CMK (cell line): Measurements from ENCODE around the gene ADARB2.
"Not testable (repeated sequence)": the region's sequence is repeated elsewhere in the genome, so short reads cannot be mapped to it uniquely, and the experiment has no call there.

Source experiments
- DNase-seq: peaks from one replicate; pipeline ENCODE4 v3.0.0-alpha.2; 2010; ENCODE audit warnings: low read depth

ADARB2 gene

GRCh38 chr10:1424648-1425047 lies 312.7 kb downstream of the ADARB2 start:
- DNase-seq, result no peak

DNA sequence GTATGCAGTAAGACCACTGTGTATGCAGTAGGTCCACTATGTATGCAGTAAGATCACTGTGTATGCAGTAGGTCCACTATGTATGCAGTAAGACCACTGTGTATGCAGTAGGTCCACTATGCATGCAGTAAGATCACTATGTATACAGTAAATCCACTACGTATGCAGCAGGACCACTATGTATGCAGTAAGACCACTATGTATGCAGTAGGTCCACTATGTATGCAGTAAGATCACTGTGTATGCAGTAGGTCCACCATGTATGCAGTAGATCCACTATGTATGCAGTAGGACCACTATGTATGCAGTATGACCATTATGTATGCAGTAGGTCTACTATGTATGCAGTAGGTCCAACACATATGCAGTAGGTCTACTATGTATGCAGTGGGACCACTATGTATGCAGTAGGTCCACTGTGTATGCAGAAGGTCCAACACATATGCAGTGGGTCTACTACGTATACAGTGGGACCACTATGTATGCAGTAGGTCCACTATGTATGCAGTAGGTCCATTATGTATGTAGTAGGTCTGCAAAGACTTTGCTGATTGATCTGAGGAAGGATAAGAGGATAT lies 313.6 kb downstream of the ADARB2 start:
- DNase-seq, result no peak

GRCh38 chr10:1422275-1422674 lies 315.1 kb downstream of the ADARB2 start:
- no peak for DNase-seq

DNA sequence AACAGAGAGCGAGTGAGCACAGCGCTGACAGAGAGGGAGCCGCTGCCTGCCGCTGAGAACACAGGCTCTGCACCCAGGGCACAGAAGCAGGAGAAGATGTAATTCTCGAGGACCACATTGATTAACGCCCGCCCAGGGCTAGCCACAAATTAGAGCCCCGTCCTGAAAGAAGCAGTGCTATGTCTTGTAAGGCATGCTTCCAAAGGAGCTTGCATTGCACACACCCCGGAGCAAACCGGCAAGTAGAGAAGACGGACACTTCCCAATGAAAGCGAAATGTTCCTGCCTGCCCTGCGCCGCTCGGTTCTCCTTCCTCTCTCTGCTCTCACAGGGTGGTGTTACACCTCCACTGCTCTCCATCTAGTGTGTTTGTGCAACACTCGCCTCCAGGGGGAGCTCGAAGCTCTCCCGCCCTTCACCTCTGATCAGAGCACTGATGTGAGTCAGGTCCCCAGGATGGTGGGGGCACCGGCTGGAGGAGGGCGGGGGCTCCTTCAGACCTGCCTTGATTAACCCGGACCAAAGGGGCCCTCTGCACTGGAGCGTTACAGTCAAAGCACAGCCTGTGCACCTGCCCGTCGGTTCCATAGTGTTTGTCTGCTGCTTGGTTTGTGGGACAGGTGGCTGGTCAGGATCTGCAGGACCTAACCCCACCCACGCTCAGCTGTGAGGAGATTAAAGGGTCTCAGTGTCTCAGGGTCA lies 316.5 kb downstream of the ADARB2 start:
- DNase-seq, result no peak

DNA sequence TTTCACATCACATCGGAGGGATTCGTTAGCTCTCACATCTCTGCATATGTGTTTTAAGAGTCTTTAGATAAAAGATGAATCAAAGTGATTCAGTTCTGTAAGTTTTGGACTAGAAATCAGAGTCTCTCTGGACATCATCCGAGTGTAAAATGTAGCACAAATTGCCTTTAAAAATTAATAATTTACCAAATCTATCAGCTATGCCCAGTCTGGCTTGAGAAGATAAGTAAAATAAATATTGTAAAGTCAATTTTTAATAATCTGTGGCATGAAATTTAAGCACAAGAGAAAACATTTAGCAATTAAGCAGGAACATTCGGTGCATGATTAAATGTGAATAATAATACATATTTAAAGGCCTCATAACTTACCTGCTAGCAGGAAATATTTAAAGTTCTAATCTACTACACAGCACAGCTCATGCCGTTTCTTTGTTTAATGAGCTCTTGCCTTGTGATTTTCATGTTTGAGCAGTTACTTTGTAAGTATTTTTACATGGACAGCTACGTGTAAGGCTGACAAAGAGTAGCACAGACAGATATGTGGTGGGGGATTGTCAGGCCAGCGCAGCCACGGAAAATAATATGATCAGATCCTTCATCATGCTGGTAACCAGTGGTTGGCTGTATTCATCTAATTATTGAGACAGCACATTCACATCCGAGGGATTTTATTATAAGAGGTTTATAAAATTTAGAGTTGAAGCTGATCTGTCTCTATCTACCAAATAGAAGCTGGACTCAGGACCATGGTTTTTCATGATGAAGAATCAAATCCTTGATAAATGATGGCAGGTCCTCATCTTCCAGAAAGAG lies 317.3 kb downstream of the ADARB2 start:
- DNase-seq, result no peak

DNA sequence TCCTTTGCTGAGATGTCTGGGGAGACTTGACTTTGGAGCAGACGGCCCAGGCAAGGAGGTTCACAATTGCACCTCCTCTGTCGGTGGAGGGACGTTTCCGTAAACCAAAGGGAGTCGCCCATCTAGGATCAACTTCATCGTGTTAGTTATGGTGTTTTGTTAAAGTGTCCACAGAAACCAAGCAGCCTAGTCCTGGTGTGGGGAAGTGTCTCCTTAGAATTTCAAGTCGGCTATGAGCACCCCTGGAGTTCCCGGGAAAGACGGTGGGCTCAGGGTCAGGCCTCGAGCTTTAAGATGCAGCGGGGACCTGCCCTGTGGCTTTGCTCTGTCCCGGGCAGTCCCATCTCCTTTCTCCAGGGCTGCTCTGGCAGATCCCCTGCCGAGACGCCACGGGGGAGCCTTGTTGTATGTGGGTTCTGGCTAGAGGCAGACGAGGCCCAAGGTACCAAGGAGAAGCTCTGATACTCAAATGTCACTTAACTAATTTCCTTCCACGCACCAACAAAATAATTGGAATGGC lies 319.2 kb downstream of the ADARB2 start:
- DNase-seq, result no peak

- DNase-seq, result no peak
Measured at GRCh38 chr10:1417574-1417973, 319.8 kb downstream of the ADARB2 start.

DNA sequence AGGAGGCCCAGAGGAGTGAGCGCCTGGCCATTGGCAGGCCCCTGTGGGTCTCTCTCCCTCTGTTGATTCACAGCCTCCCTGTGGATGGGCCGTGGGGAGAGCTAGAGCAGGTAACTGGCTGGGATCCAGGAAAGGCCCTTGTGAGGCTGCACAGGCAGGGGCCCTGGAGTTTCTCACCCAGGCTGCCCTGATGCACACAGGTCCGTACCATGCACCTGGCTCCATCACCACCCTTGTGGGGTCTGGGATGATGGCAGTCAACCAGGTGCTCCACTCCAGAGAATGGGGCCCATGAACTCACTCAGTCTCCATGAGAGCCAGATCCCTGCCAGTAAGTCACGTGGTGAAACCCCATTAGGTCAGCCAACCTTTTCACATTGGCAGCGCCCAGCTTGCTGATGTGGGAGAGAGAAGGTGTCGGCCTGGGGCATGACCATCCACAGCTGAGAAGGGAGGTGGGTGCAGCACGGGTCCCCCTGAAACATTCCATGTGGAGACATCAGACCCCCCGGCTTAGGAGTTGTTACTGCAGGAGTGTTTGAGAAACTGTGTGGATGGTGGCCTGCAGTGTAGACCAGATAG lies 320.8 kb downstream of the ADARB2 start:
- DNase-seq, result no peak

DNA sequence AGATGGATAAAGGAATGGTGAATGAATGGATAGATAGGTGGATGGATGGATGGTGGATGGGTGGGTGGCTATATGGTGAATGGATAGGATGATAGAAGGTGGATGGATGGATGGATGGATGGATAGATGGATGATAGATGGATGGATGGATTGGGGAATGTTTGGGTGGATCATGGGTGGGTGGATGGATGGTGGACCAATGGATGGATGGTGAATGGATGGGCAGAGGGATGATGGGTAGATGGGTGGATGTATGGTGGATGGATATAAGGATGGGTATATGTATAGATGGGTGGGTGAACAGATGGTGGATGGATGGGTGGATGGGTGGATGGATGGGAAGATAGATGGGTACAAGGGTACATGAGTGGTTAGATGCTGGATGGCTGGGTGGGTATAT lies 322.4 kb downstream of the ADARB2 start:
- DNase-seq, result no peak

- DNase-seq, result not testable (repeated sequence)
Measured at GRCh38 chr10:1414346-1414745, 323.0 kb downstream of the ADARB2 start.

DNA sequence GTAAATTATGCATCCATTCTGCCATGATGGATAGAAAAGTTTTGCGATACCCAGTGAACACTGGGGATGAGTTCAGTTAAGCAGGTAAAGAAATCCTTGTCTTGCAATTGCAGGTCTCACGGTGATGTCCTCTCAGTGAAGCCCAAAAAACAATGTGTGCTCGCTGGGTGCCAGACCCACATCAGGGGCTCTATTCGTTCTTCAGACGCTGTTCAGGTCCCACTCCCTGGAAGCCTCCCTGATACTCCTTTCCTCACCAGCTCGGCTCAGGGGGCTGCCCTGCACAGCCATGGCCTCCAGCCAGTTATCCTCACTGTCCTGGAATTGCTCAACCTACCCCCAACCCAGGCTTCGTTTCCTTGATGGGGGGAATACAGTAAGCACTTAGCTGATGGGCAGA lies 323.5 kb downstream of the ADARB2 start:
- no peak for DNase-seq

DNA sequence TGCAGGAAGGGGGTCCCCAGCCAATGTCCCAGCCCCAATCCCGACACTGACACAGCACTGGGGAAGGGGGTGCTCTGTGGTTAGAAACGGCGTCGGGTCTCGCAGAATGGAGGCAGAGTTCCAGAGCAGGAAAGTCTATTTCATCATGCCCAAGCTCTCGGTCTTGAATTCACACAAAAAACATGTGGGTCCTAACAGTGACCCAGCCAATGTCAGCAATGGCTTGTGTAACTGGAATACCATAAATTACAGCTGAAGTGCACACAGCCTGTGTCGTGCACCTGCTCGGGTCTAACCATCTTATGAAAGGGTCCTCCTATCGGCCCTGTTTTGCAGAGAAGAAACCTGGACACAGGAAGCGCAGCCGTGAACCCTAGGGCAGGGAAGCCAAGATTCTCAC lies 324.1 kb downstream of the ADARB2 start:
- no peak for DNase-seq

- no peak for DNase-seq
Measured at GRCh38 chr10:1412531-1413189, 324.7 kb downstream of the ADARB2 start.

DNA sequence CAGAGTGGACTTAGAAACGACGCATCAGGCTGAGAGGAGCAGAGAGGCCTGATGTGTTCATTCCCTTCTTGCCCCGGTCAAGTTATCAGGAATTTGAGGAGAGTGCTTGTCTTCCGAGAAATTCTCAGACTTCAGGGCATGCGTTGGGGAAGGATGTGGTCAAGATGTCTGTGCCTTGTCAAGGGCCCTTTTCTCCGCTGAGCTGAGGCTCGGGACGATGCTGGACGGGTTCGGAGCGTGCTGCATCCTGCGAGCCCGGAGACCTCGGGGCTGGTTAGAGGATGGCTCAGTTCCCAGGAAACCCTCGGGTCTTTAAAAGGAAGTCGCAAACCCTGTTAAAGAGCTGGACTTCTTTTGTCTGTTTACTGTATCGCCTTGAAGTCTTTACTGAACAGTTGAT lies 325.4 kb downstream of the ADARB2 start:
- DNase-seq, result no peak

DNA sequence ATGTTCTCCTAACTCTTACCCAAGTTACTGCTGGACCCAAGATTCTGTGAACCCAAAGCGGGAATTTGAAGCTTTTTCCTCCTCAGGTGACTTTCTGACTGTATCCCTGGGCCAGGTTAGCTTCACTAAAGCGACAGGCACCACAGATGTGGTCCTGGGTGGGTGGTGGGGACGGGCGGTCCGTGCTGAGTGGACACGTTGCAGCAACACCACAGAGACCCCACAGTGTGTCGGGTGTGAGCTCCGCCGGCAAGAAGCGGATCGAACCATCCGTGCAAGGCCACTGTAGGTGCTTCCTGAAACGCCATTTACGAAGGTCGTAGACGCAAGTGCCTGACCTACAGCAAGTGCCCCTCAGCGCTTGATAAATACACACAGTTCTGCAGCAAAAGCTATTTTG lies 325.9 kb downstream of the ADARB2 start:
- no peak for DNase-seq

GRCh38 chr10:1410469-1411395 lies 326.6 kb downstream of the ADARB2 start:
- DNase-seq, result no peak

- DNase-seq, result no peak
Measured at GRCh38 chr10:1410032-1410431, 327.3 kb downstream of the ADARB2 start.

GRCh38 chr10:1409392-1409791 lies 327.9 kb downstream of the ADARB2 start:
- no peak for DNase-seq

- DNase-seq, result no peak
Measured at GRCh38 chr10:1408651-1409367, 328.5 kb downstream of the ADARB2 start.
